OCI-LY1 (cell line): ENCODE data around the gene OR2D2.
"Not testable (repeated sequence)": the region's sequence is repeated elsewhere in the genome, so short reads cannot be mapped to it uniquely, and the experiment has no call there.

Experiments used
- H2AFZ ChIP-seq: fragments of 200-600 bp; sonication (generic), shearing (Covaris generic); 2 replicates; pipeline ENCODE4 v1.6.0; 2014; ENCODE audit warnings: antibody characterized with exemption, mild to moderate bottlenecking, low read length
- H3F3A ChIP-seq: fragments of 200-600 bp; sonication (generic), shearing (Covaris generic); 2 replicates; pipeline ENCODE4 v1.6.0; 2014; ENCODE audit warnings: mild to moderate bottlenecking, antibody characterized with exemption, low read length, moderate library complexity; ENCODE audit not compliant: insufficient read depth
- H3K27ac ChIP-seq: fragments of 200-600 bp; sonication (generic); 2 replicates; pipeline ENCODE4 v1.5.1; 2014; ENCODE audit warnings: low read length, mixed run types, mild to moderate bottlenecking, low read depth; ENCODE audit not compliant: poor library complexity, severe bottlenecking
- H3K27me3 ChIP-seq: fragments of 200-600 bp; sonication (generic); 2 replicates; pipeline ENCODE4 v1.6.0; 2014; ENCODE audit warnings: antibody characterized with exemption, mild to moderate bottlenecking, low read length, moderate library complexity; ENCODE audit not compliant: insufficient read depth
- H3K36me3 ChIP-seq: fragments of 200-600 bp; sonication (generic); 2 replicates; pipeline ENCODE4 v1.6.1; 2014; ENCODE audit warnings: mild to moderate bottlenecking, antibody characterized with exemption, low read length, moderate library complexity, mixed read lengths; ENCODE audit not compliant: insufficient read depth
- H3K4me1 ChIP-seq: fragments of 200-600 bp; sonication (generic); 2 replicates; pipeline ENCODE4 v1.5.1; 2014; ENCODE audit warnings: mild to moderate bottlenecking, low read length, moderate library complexity; ENCODE audit not compliant: insufficient read depth, severe bottlenecking
- H3K4me2 ChIP-seq: fragments of 200-600 bp; sonication (generic), shearing (Covaris generic); 2 replicates; pipeline ENCODE4 v1.6.1; 2014; ENCODE audit warnings: low read length
- H3K4me3 ChIP-seq: fragments of 200-600 bp; sonication (generic); 2 replicates; pipeline ENCODE4 v1.5.1; 2014; ENCODE audit warnings: low read length, low read depth, mild to moderate bottlenecking, mixed read lengths; ENCODE audit not compliant: poor library complexity, severe bottlenecking
- H3K79me2 ChIP-seq: fragments of 200-600 bp; shearing (Covaris generic); 2 replicates; pipeline ENCODE4 v1.6.1; 2016; ENCODE audit warnings: mixed run types, low read length, mixed read lengths; ENCODE audit not compliant: insufficient read depth
- H3K9ac ChIP-seq: fragments of 200-600 bp; sonication (generic), shearing (Covaris generic); 2 replicates; pipeline ENCODE4 v1.6.1; 2014; ENCODE audit warnings: mild to moderate bottlenecking, low read length, mixed read lengths
- H3K9me2 ChIP-seq: fragments of 200-600 bp; sonication (generic), shearing (Covaris generic); 2 replicates; pipeline ENCODE4 v1.6.1; 2014; ENCODE audit warnings: low read depth, mild to moderate bottlenecking, low read length, mixed read lengths
- H3K9me3 ChIP-seq: fragments of 200-600 bp; shearing (Covaris generic); 2 replicates; pipeline ENCODE4 v1.6.1; 2014; ENCODE audit warnings: low read length, mixed read lengths
- H4K20me1 ChIP-seq: fragments of 200-600 bp; sonication (generic), shearing (Covaris generic); 2 replicates; pipeline ENCODE4 v1.6.0; 2016; ENCODE audit warnings: mild to moderate bottlenecking, low read length; ENCODE audit not compliant: insufficient read depth
- CTCF ChIP-seq: fragments of 200-600 bp; sonication (generic), shearing (Covaris generic); IDR thresholded peaks from 2 replicates; pipeline ENCODE4 v1.5.1; 2017; ENCODE audit warnings: mild to moderate bottlenecking, antibody characterized with exemption, low read length, moderate library complexity, mixed read lengths
- EZH2 ChIP-seq: fragments of 200-600 bp; sonication (generic), shearing (Covaris generic); IDR thresholded peaks from 2 replicates; pipeline ENCODE4 v1.8.0; 2017; ENCODE audit warnings: borderline replicate concordance, mixed run types, mild to moderate bottlenecking, antibody characterized with exemption, low read length, moderate library complexity, mixed read lengths

OR2D2 gene

GRCh38 chr11:6855971-6856541 is 36.2 kb downstream of the OR2D2 start:
- H3K9me2 ChIP-seq = no peaks in the 10 kb centered on the region
- H3K9ac ChIP-seq = no peak overlapping the region
- H4K20me1 ChIP-seq = no peaks in the 10 kb centered on the region
- H3K9me3 ChIP-seq = peaks cover 6% of the 10 kb centered on the region
- H3K4me3 ChIP-seq = no peak overlapping the region
- no peak overlapping the region for H3K4me2 ChIP-seq
- no peaks in the 10 kb centered on the region for H3F3A ChIP-seq
- H3K27me3 ChIP-seq = no peaks in the 10 kb centered on the region
- H2AFZ ChIP-seq = no peak overlapping the region
- no peaks in the 10 kb centered on the region for H3K79me2 ChIP-seq
- no peak overlapping the region for H3K27ac ChIP-seq
- no peaks in the 10 kb centered on the region for H3K36me3 ChIP-seq
- no peaks in the 10 kb centered on the region for H3K4me1 ChIP-seq
- TF ChIP-seq CTCF = no peak
- TF ChIP-seq EZH2 = no peak

GRCh38 chr11:6854801-6855200 is 37.5 kb downstream of the OR2D2 start:
- H3K27me3 ChIP-seq, H3K36me3 ChIP-seq, H3K9ac ChIP-seq, H3K9me3 ChIP-seq, H4K20me1 ChIP-seq, H3K79me2 ChIP-seq, H3F3A ChIP-seq, H3K9me2 ChIP-seq, H3K27ac ChIP-seq, H2AFZ ChIP-seq, H3K4me3 ChIP-seq, H3K4me1 ChIP-seq, H3K4me2 ChIP-seq: not testable (repeated sequence)

- no peaks in the 10 kb centered on the region for H4K20me1 ChIP-seq
- no peaks in the 10 kb centered on the region for H3K79me2 ChIP-seq
- TF ChIP-seq CTCF = no peak
- TF ChIP-seq EZH2 = no peak
Measured at GRCh38 chr11:6850526-6850925, 41.8 kb downstream of the OR2D2 start.

GRCh38 chr11:6845383-6845782 is 46.9 kb downstream of the OR2D2 start, which contains the start of gene OR10A5:
Gene OR10A5 (plus strand): TSS chr11:6845683. CDS start chr11:6845683, 0 bp downstream.
- Histone ChIP-seq H3F3A (no peaks in the 10 kb centered on the region), H3K27ac (no peak within 1 kb of the TSS), H2AFZ (no peak within 1 kb of the TSS), H3K9me3 (no peaks in the 10 kb centered on the region), H3K27me3 (no peaks in the 10 kb centered on the region), H3K4me2 (no peak within 1 kb of the TSS), H3K79me2 (no peaks in the 10 kb centered on the region), H4K20me1 (no peaks in the 10 kb centered on the region), H3K36me3 (no peaks in the 10 kb centered on the region), H3K9me2 (no peaks in the 10 kb centered on the region), H3K4me1 (no peaks in the 10 kb centered on the region), H3K9ac (no peak within 1 kb of the TSS), H3K4me3 (no peak within 1 kb of the TSS)
- no peak for TF ChIP-seq CTCF
- TF ChIP-seq EZH2 = no peak

More at GRCh38 chr11:6850526-6850925, 41.8 kb downstream of the OR2D2 start:
- H3K27ac ChIP-seq = no peak overlapping the region
- no peak overlapping the region for H2AFZ ChIP-seq
- no peaks in the 10 kb centered on the region for H3K4me1 ChIP-seq
- no peaks in the 10 kb centered on the region for H3F3A ChIP-seq
- H3K4me3 ChIP-seq = no peak overlapping the region
- H3K4me2 ChIP-seq = no peak overlapping the region
- no peak overlapping the region for H3K9ac ChIP-seq
- H3K9me2 ChIP-seq = no peaks in the 10 kb centered on the region
- no peaks in the 10 kb centered on the region for H3K27me3 ChIP-seq
- H3K9me3 ChIP-seq = peaks cover 6% of the 10 kb centered on the region
- H3K36me3 ChIP-seq = no peaks in the 10 kb centered on the region
